22Rv1 (cell line): Measurements from ENCODE around the gene PATJ.

Experiments
- ZFX ChIP-seq: fragments of 450-650 bp; IDR thresholded peaks from 2 replicates; pipeline ENCODE4 v1.6.1; 2017; ENCODE audit warnings: antibody characterized with exemption, borderline replicate concordance
- TF ChIP-seq, protein P1 (sequence below): fragments of 450-650 bp; IDR thresholded peaks from 2 replicates; pipeline ENCODE4 v1.5.1; 2017; ENCODE audit warnings: mild to moderate bottlenecking

- TF ChIP-seq, protein P1, sequence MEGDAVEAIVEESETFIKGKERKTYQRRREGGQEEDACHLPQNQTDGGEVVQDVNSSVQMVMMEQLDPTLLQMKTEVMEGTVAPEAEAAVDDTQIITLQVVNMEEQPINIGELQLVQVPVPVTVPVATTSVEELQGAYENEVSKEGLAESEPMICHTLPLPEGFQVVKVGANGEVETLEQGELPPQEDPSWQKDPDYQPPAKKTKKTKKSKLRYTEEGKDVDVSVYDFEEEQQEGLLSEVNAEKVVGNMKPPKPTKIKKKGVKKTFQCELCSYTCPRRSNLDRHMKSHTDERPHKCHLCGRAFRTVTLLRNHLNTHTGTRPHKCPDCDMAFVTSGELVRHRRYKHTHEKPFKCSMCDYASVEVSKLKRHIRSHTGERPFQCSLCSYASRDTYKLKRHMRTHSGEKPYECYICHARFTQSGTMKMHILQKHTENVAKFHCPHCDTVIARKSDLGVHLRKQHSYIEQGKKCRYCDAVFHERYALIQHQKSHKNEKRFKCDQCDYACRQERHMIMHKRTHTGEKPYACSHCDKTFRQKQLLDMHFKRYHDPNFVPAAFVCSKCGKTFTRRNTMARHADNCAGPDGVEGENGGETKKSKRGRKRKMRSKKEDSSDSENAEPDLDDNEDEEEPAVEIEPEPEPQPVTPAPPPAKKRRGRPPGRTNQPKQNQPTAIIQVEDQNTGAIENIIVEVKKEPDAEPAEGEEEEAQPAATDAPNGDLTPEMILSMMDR = no peak
- TF ChIP-seq ZFX = no peak
These were observed 70.6 kb downstream of the PATJ start for GRCh38 chr1:61812916-61813315.
